Progenitor cell of endocrine pancreas (in vitro differentiated cells): Measurements from ENCODE around the gene SVEP1. TPM values are rescaled to one million over a fixed set of nuclear protein-coding genes. Genes with fewer than 3 reads are reported as not detected.

Source experiments
- DNase-seq: peaks from one replicate; pipeline ENCODE4 v3.0.0; 2021; ENCODE audit warnings: low spot score; ENCODE audit not compliant: unreplicated experiment
- H3K27ac Mint-ChIP-seq: 2 replicates; pipeline ENCODE4 v1.8.0; 2021; ENCODE audit warnings: mild to moderate bottlenecking, moderate library complexity, mixed read lengths
- H3K27me3 Mint-ChIP-seq: 2 replicates; pipeline ENCODE4 v1.8.0; 2021; ENCODE audit warnings: mixed read lengths
- H3K36me3 Mint-ChIP-seq: 2 replicates; pipeline ENCODE4 v1.8.0; 2022; ENCODE audit warnings: mixed read lengths; ENCODE audit not compliant: insufficient read depth
- H3K4me1 Mint-ChIP-seq: 2 replicates; pipeline ENCODE4 v1.8.0; 2021; ENCODE audit warnings: low read depth, mixed read lengths
- H3K4me3 Mint-ChIP-seq: 2 replicates; pipeline ENCODE4 v1.8.0; 2021; ENCODE audit warnings: low read depth, mild to moderate bottlenecking, moderate library complexity, mixed read lengths
- H3K9me3 Mint-ChIP-seq: 2 replicates; pipeline ENCODE4 v1.8.0; 2021; ENCODE audit warnings: low read depth, mixed read lengths
- total RNA-seq: library from RNA; stranded (reverse); gene quantifications from 2 replicates; pipeline ENCODE4 v1.2.1, GENCODE V29; 2021
- TF ChIP-seq, protein P1 (sequence below): fragments of 200-600 bp; sonication (generic); IDR thresholded peaks from one replicate; pipeline ENCODE4 v1.5.0; 2021; ENCODE audit warnings: antibody characterized with exemption, mild to moderate bottlenecking; ENCODE audit not compliant: unreplicated experiment

SVEP1 gene
- total RNA-seq, 1 donor from 2014 or later, result 0.26 TPM

DNA sequence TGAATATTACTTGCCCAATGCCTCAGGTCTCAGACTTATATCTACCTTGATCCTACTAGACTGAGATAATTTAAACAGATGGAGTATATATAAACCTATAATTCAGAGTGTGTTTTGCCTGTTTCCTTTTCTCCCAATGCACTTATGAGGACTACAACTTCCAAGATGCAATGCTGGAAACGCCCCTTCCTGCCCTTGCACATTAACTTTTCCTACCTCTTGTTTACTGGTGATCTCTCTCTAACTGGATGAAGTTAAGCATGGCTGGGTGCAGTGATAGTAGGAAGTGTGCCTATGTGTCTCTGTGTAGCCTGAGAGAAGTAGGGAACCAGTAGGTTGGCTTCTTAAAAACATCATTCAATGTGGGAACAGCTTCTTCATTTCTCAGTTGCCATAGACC is 115.2 kb downstream of the SVEP1 start:
- no peaks in the 10 kb centered on the region for H3K36me3 Mint-ChIP-seq
- no peak for DNase-seq
- TF ChIP-seq, protein P1, sequence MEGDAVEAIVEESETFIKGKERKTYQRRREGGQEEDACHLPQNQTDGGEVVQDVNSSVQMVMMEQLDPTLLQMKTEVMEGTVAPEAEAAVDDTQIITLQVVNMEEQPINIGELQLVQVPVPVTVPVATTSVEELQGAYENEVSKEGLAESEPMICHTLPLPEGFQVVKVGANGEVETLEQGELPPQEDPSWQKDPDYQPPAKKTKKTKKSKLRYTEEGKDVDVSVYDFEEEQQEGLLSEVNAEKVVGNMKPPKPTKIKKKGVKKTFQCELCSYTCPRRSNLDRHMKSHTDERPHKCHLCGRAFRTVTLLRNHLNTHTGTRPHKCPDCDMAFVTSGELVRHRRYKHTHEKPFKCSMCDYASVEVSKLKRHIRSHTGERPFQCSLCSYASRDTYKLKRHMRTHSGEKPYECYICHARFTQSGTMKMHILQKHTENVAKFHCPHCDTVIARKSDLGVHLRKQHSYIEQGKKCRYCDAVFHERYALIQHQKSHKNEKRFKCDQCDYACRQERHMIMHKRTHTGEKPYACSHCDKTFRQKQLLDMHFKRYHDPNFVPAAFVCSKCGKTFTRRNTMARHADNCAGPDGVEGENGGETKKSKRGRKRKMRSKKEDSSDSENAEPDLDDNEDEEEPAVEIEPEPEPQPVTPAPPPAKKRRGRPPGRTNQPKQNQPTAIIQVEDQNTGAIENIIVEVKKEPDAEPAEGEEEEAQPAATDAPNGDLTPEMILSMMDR, result no peak

GRCh38 chr9:110463499-110463898 is 116.0 kb downstream of the SVEP1 start:
- Mint-ChIP-seq H3K4me3 (no peak overlapping the region), H3K27ac (no peak overlapping the region), H3K9me3 (no peaks in the 10 kb centered on the region), H3K36me3 (no peaks in the 10 kb centered on the region), H3K27me3 (no peaks in the 10 kb centered on the region), H3K4me1 (no peaks in the 10 kb centered on the region)
- DNase-seq, result no peak
- TF ChIP-seq, protein P1, result no peak

More for the DNA sequence above, 115.2 kb downstream of the SVEP1 start:
- Mint-ChIP-seq H3K27me3 (no peaks in the 10 kb centered on the region), H3K9me3 (no peaks in the 10 kb centered on the region), H3K4me1 (peaks cover 5% of the 10 kb centered on the region), H3K27ac (no peak overlapping the region), H3K4me3 (no peak overlapping the region)

DNA sequence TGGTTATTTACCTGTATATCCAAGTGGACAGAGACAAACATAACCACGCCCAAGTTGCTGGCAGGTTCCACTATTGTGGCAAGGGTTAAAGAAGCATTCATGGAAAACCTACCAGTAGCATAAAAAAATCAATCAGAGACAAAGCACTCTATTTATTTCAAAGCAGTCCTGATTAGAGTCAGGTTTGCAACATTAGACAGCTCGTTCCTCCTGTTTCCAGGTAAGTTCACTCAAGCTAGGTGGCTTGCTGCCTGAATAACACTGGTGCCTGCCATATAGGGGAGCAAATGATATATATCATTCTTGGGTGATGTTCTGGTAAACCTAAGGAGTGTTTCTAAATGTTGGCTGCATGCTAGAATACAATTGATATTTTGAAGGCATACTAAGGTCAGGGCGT is 122.3 kb downstream of the SVEP1 start:
- TF ChIP-seq, protein P1, result no peak
- H3K27me3 Mint-ChIP-seq, result no peaks in the 10 kb centered on the region
- no peak overlapping the region for H3K27ac Mint-ChIP-seq
- peaks cover 11% of the 10 kb centered on the region for H3K4me1 Mint-ChIP-seq
- no peak overlapping the region for H3K4me3 Mint-ChIP-seq
- no peaks in the 10 kb centered on the region for H3K9me3 Mint-ChIP-seq
- DNase-seq, result no peak
- H3K36me3 Mint-ChIP-seq, result no peaks in the 10 kb centered on the region

- no peaks in the 10 kb centered on the region for H3K27me3 Mint-ChIP-seq
Measured at GRCh38 chr9:110456681-110457080, 122.9 kb downstream of the SVEP1 start.

GRCh38 chr9:110455860-110456259 is 123.7 kb downstream of the SVEP1 start:
- no peaks in the 10 kb centered on the region for H3K36me3 Mint-ChIP-seq
- H3K4me1 Mint-ChIP-seq, result peaks cover 11% of the 10 kb centered on the region
- H3K9me3 Mint-ChIP-seq, result no peaks in the 10 kb centered on the region
- TF ChIP-seq, protein P1, result no peak
- H3K27me3 Mint-ChIP-seq, result no peaks in the 10 kb centered on the region
- no peak for DNase-seq
- no peak overlapping the region for H3K4me3 Mint-ChIP-seq
- H3K27ac Mint-ChIP-seq, result no peak overlapping the region

More at GRCh38 chr9:110456681-110457080, 122.9 kb downstream of the SVEP1 start:
- Mint-ChIP-seq H3K4me3 (no peak overlapping the region), H3K9me3 (no peaks in the 10 kb centered on the region), H3K36me3 (no peaks in the 10 kb centered on the region), H3K27ac (no peak overlapping the region), H3K4me1 (peaks cover 11% of the 10 kb centered on the region)
- no peak for DNase-seq
- TF ChIP-seq, protein P1, result no peak
